GM12878 (cell line): ENCODE measurements around the gene BCAP31. TPM values are rescaled to one million over a fixed set of nuclear protein-coding genes. Genes with fewer than 3 reads are reported as not detected.

Experiments used
- ATAC-seq: fragments of 200-7000 bp; cut with Tn5 transposase; 3 replicates; pipeline ENCODE4 v1.9.1; 2020; ENCODE audit warnings: mild to moderate bottlenecking, moderate library complexity
- BruUV-seq: library from RNA; stranded (reverse); fragments of 400-500 nt; replicated peaks from 2 replicates; lab custom pipeline; 2021; lab: Mats Ljungman, UMichigan
- CTCF ChIA-PET: fragments of 300-600 bp; sonication (Branson Sonifier 250); formaldehyde crosslinking; extraction: SDS; loops from one replicate; lab custom pipeline; 2021; ENCODE audit warnings: inconsistent platforms; lab: Yijun Ruan, JAX
- POLR2A ChIA-PET: fragments of 350-600 bp; formaldehyde crosslinking; extraction: SDS; loops from one replicate; lab custom pipeline; 2021; ENCODE audit warnings: inconsistent platforms; lab: Charles Lee
- RAD21 ChIA-PET: fragments of 300-600 bp; sonication (Branson Sonifier 250); formaldehyde crosslinking; loops from one replicate; lab custom pipeline; 2023; ENCODE audit warnings: antibody characterized with exemption; ENCODE audit not compliant: unreplicated experiment; lab: Charles Lee
- SMC1A ChIA-PET: fragments of 300-600 bp; sonication (Branson Sonifier 250); formaldehyde crosslinking; loops from one replicate; lab custom pipeline; 2023; ENCODE audit not compliant: unreplicated experiment, uncharacterized antibody; lab: Charles Lee
- DNase-seq: peaks from one replicate; pipeline ENCODE4 v3.0.0-alpha.2; 2011; ENCODE audit warnings: low read depth, low spot score
- FAIRE-seq: peaks from 3 replicates; lab custom pipeline; 2011; peaks lifted over from hg19 to GRCh38; lab: Jason Lieb, UNC
- H2AFZ ChIP-seq: 2 replicates; pipeline ENCODE4 v1.6.0; 2011; ENCODE audit warnings: low read depth, low read length, control low read depth; ENCODE audit not compliant: control insufficient read depth
- H3K27ac ChIP-seq: 2 replicates; pipeline ENCODE4 v1.5.1; 2011; ENCODE audit warnings: control low read depth; ENCODE audit not compliant: control insufficient read depth, insufficient read depth
- H3K27me3 ChIP-seq, 2 experiments: replicated peaks in 1 of 2; 2 replicates each; pipeline versions ENCODE4 v1.6.0 to v1.6.1; 2011; ENCODE audit warnings: low read length in 1 of 2; ENCODE audit not compliant: control insufficient read depth in 2 of 2, insufficient read depth in 2 of 2
- H3K36me3 ChIP-seq, 2 experiments: 2 replicates each; pipeline ENCODE4 v1.5.1; 2011; ENCODE audit warnings: low read length in 1 of 2; ENCODE audit not compliant: control insufficient read depth in 2 of 2, insufficient read depth in 2 of 2
- H3K4me1 ChIP-seq: 2 replicates; pipeline ENCODE4 v1.6.1; 2011; ENCODE audit warnings: mild to moderate bottlenecking, low read length, moderate library complexity, mixed read lengths; ENCODE audit not compliant: control insufficient read depth, insufficient read depth
- H3K4me2 ChIP-seq: 2 replicates; pipeline ENCODE4 v1.6.0; 2011; ENCODE audit warnings: control low read depth; ENCODE audit not compliant: control insufficient read depth, insufficient read depth
- H3K4me3 ChIP-seq: fragments of 200-600 bp; sonication (generic); 2 replicates; pipeline ENCODE4 v1.5.1; 2016
- H3K79me2 ChIP-seq: 2 replicates; pipeline ENCODE4 v1.6.0; 2011; ENCODE audit warnings: low read length; ENCODE audit not compliant: control insufficient read depth, insufficient read depth
- H3K9ac ChIP-seq: 2 replicates; pipeline ENCODE4 v1.8.0; 2011; ENCODE audit warnings: low read length, control low read depth, mixed read lengths; ENCODE audit not compliant: control insufficient read depth, insufficient read depth
- H3K9me3 ChIP-seq: replicated peaks from 3 replicates; pipeline ENCODE4 v1.5.1; 2011; ENCODE audit warnings: mild to moderate bottlenecking, low read length; ENCODE audit not compliant: control insufficient read depth, insufficient read depth
- H4K20me1 ChIP-seq: 2 replicates; pipeline ENCODE4 v1.6.0; 2011; ENCODE audit not compliant: control insufficient read depth, insufficient read depth
- CREM ChIP-seq: IDR thresholded peaks from 2 replicates; pipeline ENCODE4 v1.6.1; 2014; ENCODE audit warnings: antibody characterized with exemption, low read depth
- FOXK2 ChIP-seq: fragments of 450-650 bp; IDR thresholded peaks from 2 replicates; pipeline ENCODE4 v1.6.1; 2017; ENCODE audit warnings: mild to moderate bottlenecking, moderate library complexity
- GATAD2B ChIP-seq: fragments of 450-650 bp; conservative IDR thresholded peaks from 2 replicates; pipeline ENCODE4 v1.6.1; 2017; ENCODE audit warnings: low read depth, mild to moderate bottlenecking, moderate library complexity
- MTA2 ChIP-seq: fragments of 450-650 bp; IDR thresholded peaks from 2 replicates; pipeline ENCODE4 v1.6.1; 2016; ENCODE audit warnings: low read depth, mild to moderate bottlenecking, moderate library complexity
- NR2F1 ChIP-seq: fragments of 450-650 bp; conservative IDR thresholded peaks from 2 replicates; pipeline ENCODE4 v1.6.1; 2017; ENCODE audit warnings: mild to moderate bottlenecking
- POLR2AphosphoS5 ChIP-seq: IDR thresholded peaks from 2 replicates; pipeline ENCODE4 v1.6.1; 2011; ENCODE audit warnings: mild to moderate bottlenecking, low read length, inconsistent platforms
- SIN3A ChIP-seq: IDR thresholded peaks from 2 replicates; pipeline ENCODE4 v1.6.1; 2012; ENCODE audit warnings: low read depth, low read length, improper control_type of control experiment
- SUPT20H ChIP-seq: IDR thresholded peaks from 2 replicates; pipeline ENCODE4 v1.6.1; 2011; ENCODE audit warnings: low read depth, mild to moderate bottlenecking, low read length, moderate library complexity, borderline replicate concordance; ENCODE audit not compliant: control insufficient read depth
- TCF3 ChIP-seq: IDR thresholded peaks from 2 replicates; pipeline ENCODE4 v1.6.1; 2012; ENCODE audit warnings: low read depth, mild to moderate bottlenecking, low read length, borderline replicate concordance; ENCODE audit not compliant: insufficient read depth
- WGBS: methylation state at CpG from one replicate; pipeline ENCODE4 v1.1.6; 2016; ENCODE audit warnings: low lambda C conversion rate; ENCODE audit not compliant: insufficient replicate concordance, insufficient coverage; ENCODE audit errors: missing lambda C conversion rate; 5-methylcytosine and 5-hydroxymethylcytosine counted together
- in situ Hi-C: fragments of 300-500 bp; cut with MboI; formaldehyde crosslinking; loops from 9 replicates; pipeline ENCODE4 v1.14.3; 2018; ENCODE audit warnings: mixed read lengths
- intact Hi-C: fragments of 100-400 bp; cut with micrococcal nuclease; formaldehyde crosslinking; loops from one replicate; pipeline ENCODE4 v1.14.2; 2022; ENCODE audit not compliant: unreplicated experiment
- polyA plus RNA-seq, 11 experiments: library from polyadenylated mRNA; depleted of rRNA in 4 of 11; unstranded in 6 of 11; stranded (reverse) in 5 of 11; fragments of >200 nt; fragmentation: Nextera tagmentation in 4 of 11; fragmentation: Illumina TruSeq in 1 of 11; extraction: Ambion mirVana in 4 of 11; extraction: Trizol in 1 of 11; gene quantifications; 1 replicate in 1 of 11; 2 replicates in 10 of 11; pipeline versions ENCODE4 v1.2.1 to v1.2.3, GENCODE V29; 2011 to 2016; ENCODE audit warnings: inconsistent platforms in 2 of 11, missing spikeins in 2 of 11, low read depth in 1 of 11
- total RNA-seq, 4 experiments: library from RNA; depleted of rRNA in 3 of 4; stranded (reverse); fragments of >200 nt in 3 of 4; fragmentation: Illumina TruSeq in 1 of 4; extraction: Trizol in 1 of 4; gene quantifications; 2 replicates each; pipeline versions ENCODE4 v1.2.1 to v1.2.3, GENCODE V29; 2013 to 2021
- TF ChIP-seq, protein P1 (sequence below): IDR thresholded peaks from 2 replicates; pipeline ENCODE4 v1.6.1; 2011; ENCODE audit warnings: borderline replicate concordance, low read depth, mild to moderate bottlenecking, moderate library complexity, mixed read lengths, low read length; ENCODE audit not compliant: insufficient read depth; ENCODE audit errors: extremely low read length
- TF ChIP-seq, protein P2 (sequence below): fragments of 450-650 bp; IDR thresholded peaks from 2 replicates; pipeline ENCODE4 v1.6.1; 2017; ENCODE audit warnings: borderline replicate concordance
- TF ChIP-seq, protein P3 (sequence below): fragments of 450-650 bp; IDR thresholded peaks from 2 replicates; pipeline ENCODE4 v1.6.1; 2017; ENCODE audit warnings: mild to moderate bottlenecking, moderate library complexity

Gene BCAP31
- total and polyA plus RNA-seq, 10 of the 15 experiments (the other 5 are each of a cell fraction or from before 2014, with no cell fraction given), result 63.1 to 246 (median 95.6) TPM

DNA sequence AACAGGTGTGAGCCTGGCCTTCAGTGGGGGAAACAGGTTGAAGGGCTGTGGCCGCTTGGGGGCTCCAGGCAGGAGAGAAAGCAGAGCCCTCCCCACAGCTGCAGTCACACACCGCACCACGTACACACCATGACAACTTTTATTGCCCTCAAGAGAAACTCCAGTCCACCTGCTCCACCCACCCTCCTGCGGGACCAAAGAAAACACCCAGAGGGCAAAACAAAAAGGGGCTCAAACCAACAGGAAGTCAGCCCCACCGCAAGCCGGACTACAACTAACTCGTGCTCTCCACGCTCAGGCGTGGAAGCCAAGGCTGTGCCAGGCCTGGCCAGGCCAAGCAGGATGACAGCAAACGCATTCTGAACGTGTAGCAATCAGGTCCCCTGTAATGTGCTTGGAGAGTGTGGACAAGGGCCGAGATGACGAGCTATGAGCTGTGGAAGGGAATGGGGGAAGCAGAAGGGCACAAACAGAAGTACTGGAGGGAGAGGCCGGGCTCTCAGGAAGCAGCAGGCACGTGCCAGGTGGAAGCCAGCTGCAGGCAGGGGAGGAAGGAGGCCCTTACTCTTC, 23.7 kb downstream of the BCAP31 start:
- Histone ChIP-seq H3K4me2 (no peak overlapping the region), H3K27ac (no peak overlapping the region), H4K20me1 (no peaks in the 10 kb centered on the region), H3K4me1 (no peaks in the 10 kb centered on the region), H3K4me3 (no peak overlapping the region), H3K9me3 (no peaks in the 10 kb centered on the region), H3K79me2 (no peaks in the 10 kb centered on the region), H3K36me3 (peaks cover 0 to 2% of the 10 kb centered on the region in 2 experiments; a peak in 2 of 4 replicates), H3K9ac (no peak overlapping the region), H2AFZ (no peak overlapping the region), H3K27me3 (no peaks in the 10 kb centered on the region)
- FAIRE-seq, result no peak
- POLR2A ChIA-PET, result no interaction called here
- CTCF ChIA-PET, result no interaction called here
- WGBS, result 58% methylated on average over 12 of the region's 15 CpGs
- no peak for ATAC-seq
- DNase-seq, result no peak
- SMC1A ChIA-PET, result no interaction called here
- TF ChIP-seq POLR2AphosphoS5, result no peak
- TF ChIP-seq, protein P1, sequence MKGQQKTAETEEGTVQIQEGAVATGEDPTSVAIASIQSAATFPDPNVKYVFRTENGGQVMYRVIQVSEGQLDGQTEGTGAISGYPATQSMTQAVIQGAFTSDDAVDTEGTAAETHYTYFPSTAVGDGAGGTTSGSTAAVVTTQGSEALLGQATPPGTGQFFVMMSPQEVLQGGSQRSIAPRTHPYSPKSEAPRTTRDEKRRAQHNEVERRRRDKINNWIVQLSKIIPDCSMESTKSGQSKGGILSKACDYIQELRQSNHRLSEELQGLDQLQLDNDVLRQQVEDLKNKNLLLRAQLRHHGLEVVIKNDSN, result no peak
- TF ChIP-seq, protein P2, sequence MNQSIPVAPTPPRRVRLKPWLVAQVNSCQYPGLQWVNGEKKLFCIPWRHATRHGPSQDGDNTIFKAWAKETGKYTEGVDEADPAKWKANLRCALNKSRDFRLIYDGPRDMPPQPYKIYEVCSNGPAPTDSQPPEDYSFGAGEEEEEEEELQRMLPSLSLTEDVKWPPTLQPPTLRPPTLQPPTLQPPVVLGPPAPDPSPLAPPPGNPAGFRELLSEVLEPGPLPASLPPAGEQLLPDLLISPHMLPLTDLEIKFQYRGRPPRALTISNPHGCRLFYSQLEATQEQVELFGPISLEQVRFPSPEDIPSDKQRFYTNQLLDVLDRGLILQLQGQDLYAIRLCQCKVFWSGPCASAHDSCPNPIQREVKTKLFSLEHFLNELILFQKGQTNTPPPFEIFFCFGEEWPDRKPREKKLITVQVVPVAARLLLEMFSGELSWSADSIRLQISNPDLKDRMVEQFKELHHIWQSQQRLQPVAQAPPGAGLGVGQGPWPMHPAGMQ, result no peak
- TF ChIP-seq TCF3, result no peak
- no peak for TF ChIP-seq NR2F1
- no peak for TF ChIP-seq CREM
- TF ChIP-seq SUPT20H, result no peak
- no peak for TF ChIP-seq GATAD2B
- no peak for TF ChIP-seq SIN3A
- TF ChIP-seq, protein P3, sequence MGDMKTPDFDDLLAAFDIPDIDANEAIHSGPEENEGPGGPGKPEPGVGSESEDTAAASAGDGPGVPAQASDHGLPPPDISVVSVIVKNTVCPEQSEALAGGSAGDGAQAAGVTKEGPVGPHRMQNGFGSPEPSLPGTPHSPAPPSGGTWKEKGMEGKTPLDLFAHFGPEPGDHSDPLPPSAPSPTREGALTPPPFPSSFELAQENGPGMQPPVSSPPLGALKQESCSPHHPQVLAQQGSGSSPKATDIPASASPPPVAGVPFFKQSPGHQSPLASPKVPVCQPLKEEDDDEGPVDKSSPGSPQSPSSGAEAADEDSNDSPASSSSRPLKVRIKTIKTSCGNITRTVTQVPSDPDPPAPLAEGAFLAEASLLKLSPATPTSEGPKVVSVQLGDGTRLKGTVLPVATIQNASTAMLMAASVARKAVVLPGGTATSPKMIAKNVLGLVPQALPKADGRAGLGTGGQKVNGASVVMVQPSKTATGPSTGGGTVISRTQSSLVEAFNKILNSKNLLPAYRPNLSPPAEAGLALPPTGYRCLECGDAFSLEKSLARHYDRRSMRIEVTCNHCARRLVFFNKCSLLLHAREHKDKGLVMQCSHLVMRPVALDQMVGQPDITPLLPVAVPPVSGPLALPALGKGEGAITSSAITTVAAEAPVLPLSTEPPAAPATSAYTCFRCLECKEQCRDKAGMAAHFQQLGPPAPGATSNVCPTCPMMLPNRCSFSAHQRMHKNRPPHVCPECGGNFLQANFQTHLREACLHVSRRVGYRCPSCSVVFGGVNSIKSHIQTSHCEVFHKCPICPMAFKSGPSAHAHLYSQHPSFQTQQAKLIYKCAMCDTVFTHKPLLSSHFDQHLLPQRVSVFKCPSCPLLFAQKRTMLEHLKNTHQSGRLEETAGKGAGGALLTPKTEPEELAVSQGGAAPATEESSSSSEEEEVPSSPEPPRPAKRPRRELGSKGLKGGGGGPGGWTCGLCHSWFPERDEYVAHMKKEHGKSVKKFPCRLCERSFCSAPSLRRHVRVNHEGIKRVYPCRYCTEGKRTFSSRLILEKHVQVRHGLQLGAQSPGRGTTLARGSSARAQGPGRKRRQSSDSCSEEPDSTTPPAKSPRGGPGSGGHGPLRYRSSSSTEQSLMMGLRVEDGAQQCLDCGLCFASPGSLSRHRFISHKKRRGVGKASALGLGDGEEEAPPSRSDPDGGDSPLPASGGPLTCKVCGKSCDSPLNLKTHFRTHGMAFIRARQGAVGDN, result no peak
- TF ChIP-seq MTA2, result no peak
- no peak for TF ChIP-seq FOXK2
- RAD21 ChIA-PET, result no interaction called here
- intact Hi-C loops (no loop called here), in situ Hi-C loops (no loop called here)
- no TSS peak for BruUV-seq
